K562 (cell line): ENCODE data around the gene HLA-DOA. TPM values are rescaled to one million over a fixed set of nuclear protein-coding genes. Genes with fewer than 3 reads are reported as not detected.

Experiments used
- C11orf30 ChIP-seq: fragments of 450-650 bp; IDR thresholded peaks from 2 replicates; pipeline ENCODE4 v1.6.1; 2016; ENCODE audit warnings: low read depth, mild to moderate bottlenecking
- CBX5 ChIP-seq: IDR thresholded peaks from 2 replicates; pipeline ENCODE4 v1.6.1; 2014; ENCODE audit warnings: low read depth, borderline replicate concordance
- CHD4 ChIP-seq: fragments of 200-600 bp; sonication (generic); IDR thresholded peaks from 3 replicates; pipeline ENCODE4 v1.6.1; 2012; ENCODE audit warnings: low read depth, mild to moderate bottlenecking, mixed read lengths, low read length, inconsistent platforms; ENCODE audit not compliant: insufficient read depth, insufficient replicate concordance, poor library complexity, severe bottlenecking
- FOXA1 ChIP-seq: fragments of 450-650 bp; IDR thresholded peaks from 2 replicates; pipeline ENCODE4 v1.6.1; 2016; ENCODE audit warnings: mild to moderate bottlenecking, borderline replicate concordance
- HDAC3 ChIP-seq: fragments of 450-650 bp; IDR thresholded peaks from 2 replicates; pipeline ENCODE4 v1.6.1; 2018; ENCODE audit warnings: borderline replicate concordance, mild to moderate bottlenecking, moderate library complexity; ENCODE audit not compliant: partially characterized antibody
- KDM2B ChIP-seq: fragments of 250-450 bp; sonication (Bioruptor Pico); IDR thresholded peaks from 2 replicates; pipeline ENCODE4 v1.8.0; 2021; ENCODE audit warnings: mild to moderate bottlenecking, moderate library complexity
- KDM4B ChIP-seq, 2 experiments: fragments of 450-650 bp in 1 of 2; sonication (generic) in 1 of 2; IDR thresholded peaks; 2 replicates each; pipeline ENCODE4 v1.6.1; 2016 to 2017; ENCODE audit warnings: borderline replicate concordance in 2 of 2, antibody characterized with exemption in 1 of 2, low read depth in 1 of 2, mild to moderate bottlenecking in 1 of 2
- KLF1 ChIP-seq: fragments of 450-650 bp; IDR thresholded peaks from 2 replicates; pipeline ENCODE4 v1.6.1; 2016; ENCODE audit warnings: missing genetic modification characterization, missing compliant biosample characterization
- KLF16 ChIP-seq: IDR thresholded peaks from 2 replicates; pipeline ENCODE4 v1.6.1; 2016; ENCODE audit warnings: antibody characterized with exemption
- L3MBTL2 ChIP-seq: fragments of 450-650 bp; IDR thresholded peaks from 2 replicates; pipeline ENCODE4 v1.6.1; 2016; ENCODE audit warnings: mild to moderate bottlenecking, moderate library complexity
- MTA3 ChIP-seq: fragments of 450-650 bp; formaldehyde crosslinking; IDR thresholded peaks from 2 replicates; pipeline ENCODE4 v1.6.1; 2017; ENCODE audit warnings: mild to moderate bottlenecking, borderline replicate concordance
- POLR2G ChIP-seq: fragments of 200-400 bp; formaldehyde crosslinking; IDR thresholded peaks from 2 replicates; pipeline ENCODE4 v1.6.1; 2017; ENCODE audit warnings: low read depth, mild to moderate bottlenecking, antibody characterized with exemption, low read length, moderate library complexity
- RAD51 ChIP-seq: fragments of 450-650 bp; IDR thresholded peaks from 2 replicates; pipeline ENCODE4 v1.7.1; 2016; ENCODE audit warnings: low read depth, mild to moderate bottlenecking, borderline replicate concordance
- RFX5 ChIP-seq: IDR thresholded peaks from 2 replicates; pipeline ENCODE4 v1.6.1; 2011; ENCODE audit warnings: low read depth, mild to moderate bottlenecking, improper control_type of control experiment, low read length
- SMAD3 ChIP-seq: fragments of 450-650 bp; formaldehyde crosslinking; conservative IDR thresholded peaks from 2 replicates; pipeline ENCODE4 v1.4.0; 2020; ENCODE audit warnings: mild to moderate bottlenecking
- TSC22D4 ChIP-seq: fragments of 450-650 bp; IDR thresholded peaks from 2 replicates; pipeline ENCODE4 v1.6.1; 2016; ENCODE audit warnings: missing genetic modification characterization, missing biosample characterization, control low read depth
- ZBTB7A ChIP-seq: IDR thresholded peaks from 2 replicates; pipeline ENCODE4 v1.6.1; 2011; ENCODE audit warnings: low read depth, mild to moderate bottlenecking, low read length, moderate library complexity, borderline replicate concordance; ENCODE audit not compliant: control insufficient read depth
- ZEB2 ChIP-seq: fragments of 450-650 bp; IDR thresholded peaks from 2 replicates; pipeline ENCODE4 v1.6.1; 2016
- ZNF175 ChIP-seq: fragments of 200-800 bp; sonication (Bioruptor generic); IDR thresholded peaks from 2 replicates; pipeline ENCODE4 v1.6.1; 2016; ENCODE audit warnings: low read depth, mild to moderate bottlenecking, missing genetic modification characterization, missing compliant biosample characterization
- ZNF224 ChIP-seq: sonication (generic); formaldehyde crosslinking; IDR thresholded peaks from 2 replicates; pipeline ENCODE4 v1.8.0; 2022; ENCODE audit warnings: mild to moderate bottlenecking, missing genetic modification reagents
- polyA plus RNA-seq, 8 experiments: library from polyadenylated mRNA; depleted of rRNA in 4 of 8; stranded (reverse) in 5 of 8; unstranded in 3 of 8; fragments of >200 nt; fragmentation: Nextera tagmentation in 2 of 8; fragmentation: Illumina TruSeq in 1 of 8; extraction: Ambion mirVana in 2 of 8; extraction: Trizol in 1 of 8; gene quantifications; 2 replicates each; pipeline versions ENCODE4 v1.2.1 to v1.2.3, GENCODE V29; 2011 to 2014; ENCODE audit warnings: inconsistent platforms in 1 of 8, missing spikeins in 1 of 8
- total RNA-seq, 7 experiments: library from RNA; depleted of rRNA in 6 of 7; stranded (reverse); fragments of >200 nt in 6 of 7; fragmentation: Illumina TruSeq in 2 of 7; extraction: Trizol in 2 of 7; gene quantifications; 2 replicates each; pipeline versions ENCODE4 v1.2.1 to v1.2.3, GENCODE V29; 2011 to 2021; ENCODE audit warnings: low replicate concordance in 1 of 7
- TF ChIP-seq, protein P1 (sequence below): sonication (generic); formaldehyde crosslinking; IDR thresholded peaks from 2 replicates; pipeline ENCODE4 v1.8.1; 2022; ENCODE audit warnings: missing genetic modification reagents
- TF ChIP-seq, protein P2 (sequence below): fragments of 250-450 bp; sonication (Bioruptor Pico); IDR thresholded peaks from 2 replicates; pipeline ENCODE4 v1.8.0; 2021; ENCODE audit warnings: moderate library complexity, mild to moderate bottlenecking, inconsistent platforms
- TF ChIP-seq, protein P3 (sequence below): sonication (generic); formaldehyde crosslinking; IDR thresholded peaks from 2 replicates; pipeline ENCODE4 v1.9.0; 2022; ENCODE audit warnings: mild to moderate bottlenecking, missing genetic modification reagents
- TF ChIP-seq, protein P4 (sequence below): fragments of 450-650 bp; IDR thresholded peaks from 2 replicates; pipeline ENCODE4 v1.6.1; 2016; ENCODE audit warnings: low read depth, mild to moderate bottlenecking, moderate library complexity

HLA-DOA gene
- total and polyA plus RNA-seq, 9 of the 15 experiments (the other 6 are each of a cell fraction or from before 2014, with no cell fraction given): 0.07 TPM; not detected in 8

DNA sequence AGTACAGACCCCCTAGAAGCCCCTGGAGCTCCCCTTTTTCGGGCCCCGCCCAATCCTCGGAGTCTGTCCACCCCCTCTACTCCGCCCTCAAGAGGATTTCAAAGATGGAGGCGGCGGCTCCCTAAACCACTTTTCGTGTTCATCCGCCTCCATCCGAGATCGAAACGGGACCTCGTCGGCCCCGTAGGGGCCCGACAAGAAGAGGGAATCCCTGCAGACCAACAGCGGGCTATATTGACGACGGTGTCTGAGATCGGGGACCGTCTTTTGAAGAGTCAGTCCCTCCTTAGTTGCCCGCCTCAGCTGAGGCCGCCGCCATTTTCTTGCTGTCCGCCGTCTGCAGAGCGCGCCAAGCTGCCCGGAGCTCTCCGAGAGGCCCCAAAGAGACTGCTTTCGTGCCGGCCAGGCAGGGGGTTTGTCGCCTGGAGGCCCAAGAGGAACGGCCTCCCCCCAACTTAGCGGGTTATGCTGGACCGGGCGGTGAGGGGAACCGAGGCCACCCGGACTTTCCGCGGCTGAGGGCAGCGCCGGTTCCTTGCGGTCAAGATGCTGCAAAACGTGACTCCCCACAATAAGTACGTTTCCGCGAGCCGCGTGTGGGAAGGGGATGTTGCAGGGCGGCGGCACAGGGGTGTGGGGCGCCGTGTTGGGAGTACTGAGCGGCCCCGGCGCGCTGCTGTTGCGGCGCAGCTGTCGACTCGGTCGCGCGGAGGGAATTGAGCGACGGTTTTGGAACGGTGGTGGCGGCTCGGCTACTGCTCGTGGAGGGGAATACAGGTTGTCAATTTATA, 36.8 kb downstream of the HLA-DOA start (continued):
- TF ChIP-seq FOXA1: no peak
- TF ChIP-seq MTA3: peak; percentile 85
- TF ChIP-seq POLR2G: peak; percentile 91
- no peak for TF ChIP-seq HDAC3
- no peak for TF ChIP-seq KLF16
- TF ChIP-seq KDM2B: no peak
- no peak for TF ChIP-seq KDM4B (IDR thresholded peaks at IDR 0.05; ENCODE audit: borderline replicate concordance in 2 of 2, low read depth in 1 of 2)
- TF ChIP-seq ZBTB7A: peak; percentile 97
- no peak for TF ChIP-seq ZNF224 (CRISPR knock-in tag)
- TF ChIP-seq L3MBTL2: no peak
- TF ChIP-seq, protein P1, sequence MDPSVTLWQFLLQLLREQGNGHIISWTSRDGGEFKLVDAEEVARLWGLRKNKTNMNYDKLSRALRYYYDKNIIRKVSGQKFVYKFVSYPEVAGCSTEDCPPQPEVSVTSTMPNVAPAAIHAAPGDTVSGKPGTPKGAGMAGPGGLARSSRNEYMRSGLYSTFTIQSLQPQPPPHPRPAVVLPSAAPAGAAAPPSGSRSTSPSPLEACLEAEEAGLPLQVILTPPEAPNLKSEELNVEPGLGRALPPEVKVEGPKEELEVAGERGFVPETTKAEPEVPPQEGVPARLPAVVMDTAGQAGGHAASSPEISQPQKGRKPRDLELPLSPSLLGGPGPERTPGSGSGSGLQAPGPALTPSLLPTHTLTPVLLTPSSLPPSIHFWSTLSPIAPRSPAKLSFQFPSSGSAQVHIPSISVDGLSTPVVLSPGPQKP (CRISPR knock-in tag): no peak
- TF ChIP-seq SMAD3 (CRISPR knock-in tag): no peak; the same call in 1 of the 2 replicates
- TF ChIP-seq, protein P2, sequence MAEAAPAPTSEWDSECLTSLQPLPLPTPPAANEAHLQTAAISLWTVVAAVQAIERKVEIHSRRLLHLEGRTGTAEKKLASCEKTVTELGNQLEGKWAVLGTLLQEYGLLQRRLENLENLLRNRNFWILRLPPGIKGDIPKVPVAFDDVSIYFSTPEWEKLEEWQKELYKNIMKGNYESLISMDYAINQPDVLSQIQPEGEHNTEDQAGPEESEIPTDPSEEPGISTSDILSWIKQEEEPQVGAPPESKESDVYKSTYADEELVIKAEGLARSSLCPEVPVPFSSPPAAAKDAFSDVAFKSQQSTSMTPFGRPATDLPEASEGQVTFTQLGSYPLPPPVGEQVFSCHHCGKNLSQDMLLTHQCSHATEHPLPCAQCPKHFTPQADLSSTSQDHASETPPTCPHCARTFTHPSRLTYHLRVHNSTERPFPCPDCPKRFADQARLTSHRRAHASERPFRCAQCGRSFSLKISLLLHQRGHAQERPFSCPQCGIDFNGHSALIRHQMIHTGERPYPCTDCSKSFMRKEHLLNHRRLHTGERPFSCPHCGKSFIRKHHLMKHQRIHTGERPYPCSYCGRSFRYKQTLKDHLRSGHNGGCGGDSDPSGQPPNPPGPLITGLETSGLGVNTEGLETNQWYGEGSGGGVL: no peak
- TF ChIP-seq, protein P3, sequence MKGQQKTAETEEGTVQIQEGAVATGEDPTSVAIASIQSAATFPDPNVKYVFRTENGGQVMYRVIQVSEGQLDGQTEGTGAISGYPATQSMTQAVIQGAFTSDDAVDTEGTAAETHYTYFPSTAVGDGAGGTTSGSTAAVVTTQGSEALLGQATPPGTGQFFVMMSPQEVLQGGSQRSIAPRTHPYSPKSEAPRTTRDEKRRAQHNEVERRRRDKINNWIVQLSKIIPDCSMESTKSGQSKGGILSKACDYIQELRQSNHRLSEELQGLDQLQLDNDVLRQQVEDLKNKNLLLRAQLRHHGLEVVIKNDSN (CRISPR knock-in tag): peak; percentile 13
- 0 out of 2 replicates have a peak, but pooled peaks have one; percentile 33 for TF ChIP-seq ZNF175 (CRISPR knock-in tag)
- no peak for TF ChIP-seq RFX5
- TF ChIP-seq CHD4: no peak
- TF ChIP-seq TSC22D4 (tag): no peak
- no peak; the same call in 1 of the 2 replicates for TF ChIP-seq KLF1 (tag)
- no peak for TF ChIP-seq C11orf30
- TF ChIP-seq ZEB2: no peak
- no peak for TF ChIP-seq CBX5
- TF ChIP-seq, protein P4, sequence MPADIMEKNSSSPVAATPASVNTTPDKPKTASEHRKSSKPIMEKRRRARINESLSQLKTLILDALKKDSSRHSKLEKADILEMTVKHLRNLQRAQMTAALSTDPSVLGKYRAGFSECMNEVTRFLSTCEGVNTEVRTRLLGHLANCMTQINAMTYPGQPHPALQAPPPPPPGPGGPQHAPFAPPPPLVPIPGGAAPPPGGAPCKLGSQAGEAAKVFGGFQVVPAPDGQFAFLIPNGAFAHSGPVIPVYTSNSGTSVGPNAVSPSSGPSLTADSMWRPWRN: no peak
- TF ChIP-seq RAD51: no peak
